Measurements from ENCODE around the gene HMCN1. TPM values are rescaled to one million over a fixed set of nuclear protein-coding genes. Genes with fewer than 3 reads are reported as not detected.

The HMCN1 gene
- total RNA-seq, 4 donors from 2014 or later = 9.2 to 15.1 (median 13.8) TPM

- no peak for TF ChIP-seq CTCF (IDR thresholded peaks at IDR 0.05; ENCODE audit: low read depth)
Observed at GRCh38 chr1:186033847-186034271, 299.7 kb downstream of the HMCN1 start.

GRCh38 chr1:186042230-186042629 lies 308.0 kb downstream of the HMCN1 start:
- TF ChIP-seq CTCF (IDR thresholded peaks at IDR 0.05; ENCODE audit: low read depth) = no peak

- no peak for TF ChIP-seq CTCF (IDR thresholded peaks at IDR 0.05; ENCODE audit: low read depth)
Observed at GRCh38 chr1:186043296-186043695, 309.1 kb downstream of the HMCN1 start.

GRCh38 chr1:186044079-186044685 lies 310.0 kb downstream of the HMCN1 start:
- no peak for TF ChIP-seq CTCF (IDR thresholded peaks at IDR 0.05; ENCODE audit: low read depth)

- TF ChIP-seq CTCF (IDR thresholded peaks at IDR 0.05; ENCODE audit: low read depth) = no peak
Observed at GRCh38 chr1:186046437-186047211, 312.4 kb downstream of the HMCN1 start.

- TF ChIP-seq CTCF (IDR thresholded peaks at IDR 0.05; ENCODE audit: low read depth) = no peak
Observed at GRCh38 chr1:186050360-186050759, 316.2 kb downstream of the HMCN1 start.

GRCh38 chr1:186054003-186054402 lies 319.8 kb downstream of the HMCN1 start:
- no peak for TF ChIP-seq CTCF (IDR thresholded peaks at IDR 0.05; ENCODE audit: low read depth)
